Measurements from ENCODE around the gene MFN2.
"Not testable (repeated sequence)": the region's sequence is repeated elsewhere in the genome, so short reads cannot be mapped to it uniquely, and the experiment has no call there.

The MFN2 gene

GRCh38 chr1:12022036-12022435 lies 41.8 kb downstream of the MFN2 start:
- DNase-seq (ENCODE audit: low spot score) = no peak

- DNase-seq (ENCODE audit: low spot score) = no peak
Measured at GRCh38 chr1:12026586-12026985, 46.3 kb downstream of the MFN2 start.

GRCh38 chr1:12028248-12028647 lies 48.0 kb downstream of the MFN2 start:
- DNase-seq (ENCODE audit: low spot score) = no peak

- DNase-seq (ENCODE audit: low spot score) = no peak
Measured at GRCh38 chr1:12028957-12029511, 48.8 kb downstream of the MFN2 start.

- DNase-seq (ENCODE audit: low spot score) = no peak
Measured at GRCh38 chr1:12029720-12030339, 49.6 kb downstream of the MFN2 start.

GRCh38 chr1:12031039-12031980 lies 51.1 kb downstream of the MFN2 start:
- no peak for DNase-seq (ENCODE audit: low spot score)

- no peak for DNase-seq (ENCODE audit: low spot score)
Measured at GRCh38 chr1:12032161-12032621, 51.9 kb downstream of the MFN2 start.

GRCh38 chr1:12033441-12033840 lies 53.2 kb downstream of the MFN2 start:
- DNase-seq (ENCODE audit: low spot score) = not testable (repeated sequence)

GRCh38 chr1:12034381-12034801 lies 54.1 kb downstream of the MFN2 start:
- DNase-seq (ENCODE audit: low spot score) = no peak

- DNase-seq (ENCODE audit: low spot score) = no peak
Measured at GRCh38 chr1:12035312-12035711, 55.1 kb downstream of the MFN2 start.

GRCh38 chr1:12037486-12038355 lies 57.5 kb downstream of the MFN2 start:
- DNase-seq (ENCODE audit: low spot score) = no peak

GRCh38 chr1:12038356-12039163 lies 58.3 kb downstream of the MFN2 start:
- DNase-seq (ENCODE audit: low spot score) = no peak

GRCh38 chr1:12039164-12039525 lies 58.9 kb downstream of the MFN2 start:
- DNase-seq (ENCODE audit: low spot score) = no peak

GRCh38 chr1:12039824-12040456 lies 59.7 kb downstream of the MFN2 start:
- DNase-seq (ENCODE audit: low spot score) = not testable (repeated sequence)

- DNase-seq (ENCODE audit: low spot score) = peak; percentile 63
Measured at GRCh38 chr1:12040457-12041051, 60.3 kb downstream of the MFN2 start.

GRCh38 chr1:12044187-12044877 lies 64.1 kb downstream of the MFN2 start:
- DNase-seq (ENCODE audit: low spot score) = not testable (repeated sequence)

GRCh38 chr1:12046749-12047119 lies 66.5 kb downstream of the MFN2 start:
- DNase-seq (ENCODE audit: low spot score) = no peak

- no peak for DNase-seq (ENCODE audit: low spot score)
Measured at GRCh38 chr1:12047120-12047876, 67.1 kb downstream of the MFN2 start.

GRCh38 chr1:12048372-12048771 lies 68.1 kb downstream of the MFN2 start:
- DNase-seq (ENCODE audit: low spot score) = no peak
